Inflammatory macrophage treated with lipopolysaccharide for 1 hour (primary cell): ENCODE data around the gene SHISAL1.
A peak's percentile ranks its signal among the peaks of the same experiment; 100 is the strongest.
"Not testable (repeated sequence)": the region's sequence is repeated elsewhere in the genome, so short reads cannot be mapped to it uniquely, and the experiment has no call there.

Experiments
- DNase-seq, 2 donors: peaks; one replicate each; pipeline ENCODE4 v3.0.0-alpha.2; 2020 to 2022

Gene SHISAL1

GRCh38 chr22:44328326-44328725 lies 15.6 kb upstream of the SHISAL1 start:
- DNase-seq: no peak

GRCh38 chr22:44326491-44326885 lies 13.7 kb upstream of the SHISAL1 start:
- no peak for DNase-seq

GRCh38 chr22:44325718-44326490 lies 13.2 kb upstream of the SHISAL1 start:
- peak in 1 of 2 donors; percentile 28 for DNase-seq

- DNase-seq: not testable (repeated sequence)
Observed at GRCh38 chr22:44323140-44323790, 10.5 kb upstream of the SHISAL1 start.

GRCh38 chr22:44319685-44320084 lies 6.9 kb upstream of the SHISAL1 start:
- DNase-seq: no peak

- no peak for DNase-seq
Observed at GRCh38 chr22:44318751-44319150, 6.0 kb upstream of the SHISAL1 start.

GRCh38 chr22:44317886-44318637 lies 5.3 kb upstream of the SHISAL1 start:
- no peak for DNase-seq

- no peak for DNase-seq
Observed at GRCh38 chr22:44317123-44317444, 4.3 kb upstream of the SHISAL1 start.

- no peak for DNase-seq
Observed at GRCh38 chr22:44316393-44317122, 3.8 kb upstream of the SHISAL1 start.

GRCh38 chr22:44314425-44315067 lies 1.8 kb upstream of the SHISAL1 start:
- no peak for DNase-seq

- DNase-seq: no peak
Observed at GRCh38 chr22:44313385-44314006, 745 bp upstream of the SHISAL1 start.

- DNase-seq: peak; percentile 56 to 86
Observed at GRCh38 chr22:44311855-44312170, 938 bp downstream of the SHISAL1 start.

GRCh38 chr22:44311104-44311854 lies 1.5 kb downstream of the SHISAL1 start:
- no peak for DNase-seq

GRCh38 chr22:44309647-44310046 lies 3.1 kb downstream of the SHISAL1 start:
- DNase-seq: no peak

- DNase-seq: peak; percentile 85 to 96
Observed at GRCh38 chr22:44309137-44309536, 3.6 kb downstream of the SHISAL1 start.

GRCh38 chr22:44307509-44308169 lies 5.1 kb downstream of the SHISAL1 start:
- DNase-seq: no peak

GRCh38 chr22:44305888-44306287 lies 6.9 kb downstream of the SHISAL1 start:
- DNase-seq: no peak

GRCh38 chr22:44305455-44305854 lies 7.3 kb downstream of the SHISAL1 start:
- no peak for DNase-seq

- no peak for DNase-seq
Observed at GRCh38 chr22:44304911-44305310, 7.8 kb downstream of the SHISAL1 start.

GRCh38 chr22:44304354-44304753 lies 8.4 kb downstream of the SHISAL1 start:
- DNase-seq: no peak

GRCh38 chr22:44302363-44302762 lies 10.4 kb downstream of the SHISAL1 start:
- DNase-seq: not testable (repeated sequence)
